GM15510 (cell line): ENCODE results near the gene IL6R.

ENCODE experiments used
- POLR2A ChIP-seq: IDR thresholded peaks from 3 replicates; pipeline ENCODE4 v1.6.1; 2011; ENCODE audit warnings: borderline replicate concordance; ENCODE audit not compliant: insufficient read length; ENCODE audit errors: extremely low read depth

The IL6R gene

GRCh38 chr1:154496383-154496782, 91.2 kb downstream of the IL6R start:
- no peak for TF ChIP-seq POLR2A

- no peak for TF ChIP-seq POLR2A
Measured at GRCh38 chr1:154497026-154497806, 92.1 kb downstream of the IL6R start.

GRCh38 chr1:154499446-154499845, 94.3 kb downstream of the IL6R start:
- TF ChIP-seq POLR2A, result no peak

- TF ChIP-seq POLR2A, result no peak
Measured at GRCh38 chr1:154500533-154500932, 95.4 kb downstream of the IL6R start.

- TF ChIP-seq POLR2A, result no peak
Measured at GRCh38 chr1:154501423-154502065, 96.4 kb downstream of the IL6R start.

- TF ChIP-seq POLR2A, result no peak
Measured at GRCh38 chr1:154502066-154502743, 97.1 kb downstream of the IL6R start, which contains the start of the genes SHE and TDRD10. SHE (minus strand) TSS chr1:154502412; CDS start chr1:154502026, 386 bp downstream. TDRD10 (plus strand) TSS chr1:154502219; CDS start chr1:154506904, 4,685 bp downstream.

- no peak for TF ChIP-seq POLR2A
Measured at GRCh38 chr1:154502744-154503115, 97.6 kb downstream of the IL6R start.

- TF ChIP-seq POLR2A, result no peak
Measured at GRCh38 chr1:154503898-154504297, 98.8 kb downstream of the IL6R start.

GRCh38 chr1:154512760-154513159, 107.6 kb downstream of the IL6R start:
- no peak for TF ChIP-seq POLR2A

- TF ChIP-seq POLR2A, result no peak
Measured at GRCh38 chr1:154514066-154514553, 109.0 kb downstream of the IL6R start.

GRCh38 chr1:154517661-154518060, 112.5 kb downstream of the IL6R start:
- TF ChIP-seq POLR2A, result no peak
